ENCODE results near the gene SLC7A4.

DNA sequence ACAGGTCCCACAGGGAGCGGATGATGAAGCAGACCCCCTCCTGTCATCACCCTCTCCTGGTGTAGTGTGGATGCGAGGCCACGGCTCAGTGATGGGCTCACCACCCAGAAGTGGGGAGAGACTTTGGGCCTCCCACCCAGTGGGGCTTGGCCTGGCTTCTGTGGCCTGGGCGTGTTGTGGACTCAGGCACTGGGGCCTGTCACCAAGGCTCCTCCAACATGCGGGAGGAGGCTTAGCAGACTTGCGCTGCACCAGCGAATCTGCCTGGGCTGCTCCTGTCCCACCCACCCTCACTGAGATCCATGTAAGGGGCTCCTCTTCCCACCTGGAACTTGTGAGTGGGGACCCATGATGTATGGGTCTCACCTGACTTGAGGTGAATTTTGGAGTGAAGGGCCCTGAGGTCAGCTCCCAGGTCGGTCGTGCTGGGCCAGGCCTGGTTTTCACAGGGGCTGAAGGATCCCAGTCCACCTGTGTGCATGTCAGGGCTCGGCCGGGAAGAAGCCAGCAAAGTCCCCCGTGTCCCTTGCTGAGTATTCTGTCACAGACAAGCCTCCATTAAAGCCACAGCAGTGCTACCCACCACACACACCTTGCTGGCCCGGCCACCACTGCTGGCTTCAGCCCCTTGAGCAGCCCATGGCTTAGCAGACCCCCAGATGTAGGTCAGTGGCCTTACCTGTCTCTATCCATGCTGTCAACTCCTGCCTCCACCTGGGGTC lies 34.7 kb downstream of the SLC7A4 start:
- TF ChIP-seq SUZ12 (IDR thresholded peaks at IDR 0.05; ENCODE audit: extremely low read depth, insufficient read depth, insufficient read length) (no peak), YY1 (IDR thresholded peaks at IDR 0.05; ENCODE audit: insufficient read depth, insufficient read length) (no peak)
